GM23338 (cell line): ENCODE data around the gene RAB43.

Experiments
- EZH2 ChIP-seq: fragments of 200-600 bp; sonication (generic); IDR thresholded peaks from one replicate; pipeline ENCODE4 v1.8.0; 2017; ENCODE audit warnings: antibody characterized with exemption, mild to moderate bottlenecking, low read depth; ENCODE audit not compliant: unreplicated experiment
- EZH2phosphoT487 ChIP-seq: fragments of 200-600 bp; sonication (generic); IDR thresholded peaks from one replicate; pipeline ENCODE4 v1.8.1; 2018; ENCODE audit warnings: antibody characterized with exemption; ENCODE audit not compliant: unreplicated experiment
- JUNB ChIP-seq: IDR thresholded peaks from one replicate; pipeline ENCODE4 v1.6.1; 2016; ENCODE audit warnings: antibody characterized with exemption; ENCODE audit not compliant: unreplicated experiment
- TF ChIP-seq, protein P1 (sequence below), 2 experiments: fragments of 200-600 bp in 1 of 2; sonication (generic) in 1 of 2; conservative IDR thresholded peaks; 2 replicates each; pipeline versions ENCODE4 v1.5.1 to v1.6.1; 2016 to 2017; ENCODE audit warnings: antibody characterized with exemption in 2 of 2, low read depth in 2 of 2, mild to moderate bottlenecking in 2 of 2, moderate library complexity in 1 of 2

DNA sequence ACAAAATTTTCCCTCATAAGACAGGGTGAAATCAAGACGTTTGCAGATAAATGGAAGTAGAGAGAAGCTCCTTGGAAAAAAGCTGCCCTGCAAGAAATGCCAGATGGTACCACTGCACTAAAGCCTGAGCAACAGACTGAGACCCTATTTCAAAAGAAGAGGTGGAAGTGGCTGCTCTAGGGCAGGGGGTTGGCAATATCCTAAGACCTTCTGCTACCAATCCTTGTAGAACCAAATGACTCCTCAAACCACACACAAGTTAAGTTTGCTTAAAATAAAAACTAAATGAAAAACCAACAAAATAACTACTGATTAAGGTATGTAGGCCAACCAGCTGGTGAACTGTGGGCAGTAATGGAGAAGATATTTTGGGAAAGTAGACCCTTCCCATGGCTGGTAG lies 21.3 kb downstream of the RAB43 start:
- TF ChIP-seq EZH2 (no peak), EZH2phosphoT487 (no peak), JUNB (no peak)
- TF ChIP-seq, protein P1, sequence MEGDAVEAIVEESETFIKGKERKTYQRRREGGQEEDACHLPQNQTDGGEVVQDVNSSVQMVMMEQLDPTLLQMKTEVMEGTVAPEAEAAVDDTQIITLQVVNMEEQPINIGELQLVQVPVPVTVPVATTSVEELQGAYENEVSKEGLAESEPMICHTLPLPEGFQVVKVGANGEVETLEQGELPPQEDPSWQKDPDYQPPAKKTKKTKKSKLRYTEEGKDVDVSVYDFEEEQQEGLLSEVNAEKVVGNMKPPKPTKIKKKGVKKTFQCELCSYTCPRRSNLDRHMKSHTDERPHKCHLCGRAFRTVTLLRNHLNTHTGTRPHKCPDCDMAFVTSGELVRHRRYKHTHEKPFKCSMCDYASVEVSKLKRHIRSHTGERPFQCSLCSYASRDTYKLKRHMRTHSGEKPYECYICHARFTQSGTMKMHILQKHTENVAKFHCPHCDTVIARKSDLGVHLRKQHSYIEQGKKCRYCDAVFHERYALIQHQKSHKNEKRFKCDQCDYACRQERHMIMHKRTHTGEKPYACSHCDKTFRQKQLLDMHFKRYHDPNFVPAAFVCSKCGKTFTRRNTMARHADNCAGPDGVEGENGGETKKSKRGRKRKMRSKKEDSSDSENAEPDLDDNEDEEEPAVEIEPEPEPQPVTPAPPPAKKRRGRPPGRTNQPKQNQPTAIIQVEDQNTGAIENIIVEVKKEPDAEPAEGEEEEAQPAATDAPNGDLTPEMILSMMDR (conservative IDR thresholded peaks at IDR 0.05; ENCODE audit: low read depth in 2 of 2) = no peak
